HG02970 (cell line): ENCODE data around the gene SUSD6.
"Not testable (repeated sequence)": the region's sequence is repeated elsewhere in the genome, so short reads cannot be mapped to it uniquely, and the experiment has no call there.

ENCODE experiments used
- ATAC-seq: cut with Tn5 transposase; IDR thresholded peaks from one replicate; pipeline ENCODE4 v1.9.1; 2021; ENCODE audit warnings: mild to moderate bottlenecking, moderate library complexity, moderate number of reproducible peaks; ENCODE audit not compliant: unreplicated experiment, low FRiP score

The SUSD6 gene

DNA sequence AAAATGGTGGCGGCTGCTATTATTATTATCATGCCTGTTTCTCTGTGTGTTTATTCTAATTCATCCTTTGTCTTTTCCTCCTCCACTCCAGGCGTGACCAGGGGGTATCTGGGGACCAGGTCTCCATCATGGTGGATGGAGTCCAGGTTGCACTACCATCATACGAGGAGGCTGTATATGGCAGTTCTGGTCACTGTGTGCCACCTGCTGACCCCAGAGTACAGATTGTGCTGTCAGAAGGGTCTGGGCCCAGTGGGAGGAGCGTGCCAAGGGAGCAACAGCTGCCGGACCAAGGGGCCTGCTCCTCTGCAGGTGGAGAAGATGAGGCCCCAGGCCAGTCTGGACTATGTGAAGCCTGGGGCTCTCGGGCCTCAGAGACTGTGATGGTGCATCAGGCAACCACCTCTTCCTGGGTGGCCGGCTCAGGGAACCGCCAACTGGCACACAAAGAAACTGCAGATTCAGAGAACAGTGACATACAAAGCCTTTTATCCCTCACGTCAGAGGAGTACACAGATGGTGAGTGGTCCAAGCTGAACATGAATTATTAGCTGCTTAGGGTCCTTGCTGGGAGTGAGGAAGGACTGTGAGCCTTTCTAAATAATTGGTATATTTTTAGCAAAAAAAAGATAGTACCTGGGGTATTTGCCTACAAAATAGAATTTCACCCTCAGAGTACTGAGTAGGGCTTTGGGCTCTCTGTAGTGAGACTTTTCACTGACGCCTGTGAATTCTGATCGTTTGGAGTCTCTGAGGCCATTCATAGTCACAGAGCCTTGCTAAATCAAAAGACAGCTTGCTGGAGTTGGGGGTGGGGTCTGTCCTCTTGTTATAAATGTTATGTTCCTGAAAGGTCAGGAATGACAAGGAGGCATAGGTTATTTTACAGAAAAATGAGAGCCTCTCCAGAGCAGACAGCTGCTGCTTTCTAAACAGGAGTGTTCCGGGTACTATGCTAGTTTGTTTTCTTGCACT lies 97.5 kb downstream of the SUSD6 start:
- no peak for ATAC-seq

DNA sequence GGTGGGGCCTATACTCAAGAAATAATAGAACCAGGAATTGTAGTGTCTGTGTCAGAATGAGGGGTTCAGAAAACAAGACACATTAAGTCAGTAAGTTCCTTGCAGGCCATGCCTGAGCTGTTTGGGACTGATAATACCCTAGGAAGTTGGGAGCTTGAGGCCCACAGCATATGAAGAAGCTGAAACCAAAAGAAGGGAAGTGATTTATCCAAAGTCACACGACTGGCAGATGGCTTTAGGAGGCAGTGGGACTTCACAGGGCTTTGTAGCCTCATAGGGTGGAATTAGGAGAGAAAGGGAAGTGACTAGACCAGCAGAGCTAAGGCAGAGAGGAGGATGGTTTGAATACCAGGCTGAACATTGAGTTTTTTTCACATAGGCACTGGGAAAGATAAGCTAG lies 99.0 kb downstream of the SUSD6 start:
- ATAC-seq, result no peak

DNA sequence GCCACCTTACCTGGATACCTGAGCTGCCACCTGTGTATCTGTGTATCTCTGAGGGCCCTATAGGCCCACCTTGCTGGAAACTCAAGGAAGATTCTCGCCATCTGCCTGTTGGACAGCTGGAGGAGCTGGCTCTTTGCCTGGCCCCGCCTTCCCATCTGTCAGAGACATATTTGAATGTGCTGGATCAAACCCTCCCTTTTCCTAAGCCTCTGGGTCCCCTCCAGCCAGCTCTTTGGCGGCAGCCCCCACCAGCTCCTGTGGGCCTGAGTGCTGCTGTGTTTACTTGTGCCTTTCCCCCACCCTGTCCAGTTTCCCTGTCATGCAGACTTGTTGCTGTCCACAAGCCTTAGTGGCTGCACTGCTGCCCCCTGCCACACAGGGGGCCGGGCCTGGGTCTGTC lies 99.7 kb downstream of the SUSD6 start:
- no peak for ATAC-seq

DNA sequence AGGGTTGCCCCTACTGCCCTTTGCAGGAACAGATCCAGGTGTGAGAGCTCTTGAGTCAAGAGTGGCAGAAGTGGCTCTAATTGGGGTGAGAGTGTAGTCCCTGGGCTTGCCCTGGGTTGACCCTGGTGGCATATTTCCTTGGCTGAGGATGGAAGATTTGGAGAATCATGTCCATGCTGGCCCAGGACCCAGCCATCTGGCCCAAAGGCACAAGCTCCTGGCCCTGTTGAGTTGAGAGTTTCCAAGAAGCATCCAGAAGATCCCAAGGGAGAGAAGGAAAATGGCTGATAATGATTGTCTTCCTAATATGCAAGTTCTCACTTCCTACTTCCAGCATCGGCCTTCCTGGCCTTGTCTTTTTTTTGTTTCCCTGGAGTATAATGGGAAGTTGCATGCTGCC lies 100.1 kb downstream of the SUSD6 start:
- ATAC-seq, result no peak

DNA sequence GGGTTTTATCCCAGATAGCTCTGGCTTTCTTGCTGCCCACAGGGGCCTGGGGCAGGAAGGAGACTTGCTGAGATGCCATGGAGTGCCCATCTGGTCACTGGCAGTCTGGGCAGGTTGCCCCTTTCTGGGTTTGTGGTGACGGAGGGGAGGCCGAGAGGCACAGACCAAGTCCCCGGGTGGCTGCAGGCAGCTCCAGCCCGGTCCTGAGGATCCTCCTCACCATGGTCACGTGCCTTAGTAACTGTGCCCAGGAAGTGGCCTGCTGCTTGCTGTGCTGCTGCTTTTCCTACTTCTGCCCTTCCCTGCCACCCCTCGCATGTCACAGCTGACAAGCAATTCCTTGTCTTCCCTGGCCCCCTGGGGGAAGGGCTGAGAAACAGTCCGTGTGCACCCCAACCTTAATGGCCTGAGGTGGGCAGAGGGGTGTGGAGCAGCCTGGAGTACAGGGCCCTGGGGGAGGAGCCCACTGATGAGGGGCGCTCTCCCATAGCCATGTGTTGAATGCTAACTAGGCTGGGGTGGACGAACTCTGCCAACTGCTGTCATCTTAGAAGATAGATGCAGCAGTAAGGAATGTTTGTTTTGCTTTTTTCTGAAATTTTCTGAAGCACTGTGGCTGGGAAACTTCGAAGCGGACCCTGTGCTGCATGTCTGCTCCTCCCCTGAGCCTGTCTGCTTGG lies 100.6 kb downstream of the SUSD6 start:
- no peak for ATAC-seq

DNA sequence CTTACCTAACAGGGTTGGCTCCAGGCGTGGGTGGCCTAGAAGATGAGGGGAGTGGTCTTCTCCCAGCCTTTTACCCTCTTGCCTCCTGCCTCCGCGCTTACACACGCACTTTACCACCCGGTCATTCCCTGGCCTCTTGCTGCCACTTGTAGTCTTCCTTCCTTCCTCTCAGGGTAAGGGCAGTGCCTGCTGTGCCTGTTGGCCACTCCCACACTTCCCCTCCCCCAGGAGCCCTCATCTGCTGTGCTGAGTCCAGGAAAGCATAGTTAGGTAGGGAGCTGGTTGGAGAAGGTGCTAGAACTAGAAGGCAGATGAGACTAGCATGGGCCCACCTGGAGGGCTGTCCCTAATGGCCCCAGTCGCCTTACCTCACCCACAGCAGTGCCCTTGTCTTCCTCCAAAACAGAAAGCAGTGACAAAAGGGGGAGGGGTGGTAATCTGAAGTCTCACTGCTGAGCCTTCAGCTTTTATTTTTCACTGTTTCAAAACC lies 101.2 kb downstream of the SUSD6 start:
- no peak for ATAC-seq

DNA sequence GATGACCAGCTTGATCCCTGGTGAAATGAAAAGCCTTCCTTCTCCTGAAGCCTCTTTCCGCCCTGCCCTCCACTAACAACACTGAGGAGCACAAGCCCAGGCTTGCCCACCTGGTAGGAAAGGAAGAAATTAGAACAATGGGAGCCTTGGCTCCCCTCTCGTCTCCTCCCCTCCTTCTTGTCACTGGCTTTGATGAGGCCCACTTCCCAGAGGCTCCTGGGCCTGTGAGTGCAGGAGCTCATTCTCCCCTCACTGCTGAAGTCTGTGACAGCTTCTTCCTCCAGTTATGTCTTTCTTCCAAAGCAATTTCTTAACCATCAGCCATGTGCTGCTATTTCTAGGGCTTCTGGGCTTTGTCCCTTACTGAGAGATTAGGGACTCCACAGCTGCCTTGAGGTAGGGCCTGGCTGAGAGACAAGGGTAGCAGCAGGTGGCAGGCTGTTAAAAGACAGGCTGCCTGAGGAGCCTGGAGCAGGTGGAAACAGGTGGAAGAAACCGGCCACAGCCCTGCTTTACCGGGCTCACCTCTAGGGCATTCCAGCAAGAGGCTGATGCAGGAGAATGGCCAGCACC lies 101.9 kb downstream of the SUSD6 start:
- no peak for ATAC-seq

DNA sequence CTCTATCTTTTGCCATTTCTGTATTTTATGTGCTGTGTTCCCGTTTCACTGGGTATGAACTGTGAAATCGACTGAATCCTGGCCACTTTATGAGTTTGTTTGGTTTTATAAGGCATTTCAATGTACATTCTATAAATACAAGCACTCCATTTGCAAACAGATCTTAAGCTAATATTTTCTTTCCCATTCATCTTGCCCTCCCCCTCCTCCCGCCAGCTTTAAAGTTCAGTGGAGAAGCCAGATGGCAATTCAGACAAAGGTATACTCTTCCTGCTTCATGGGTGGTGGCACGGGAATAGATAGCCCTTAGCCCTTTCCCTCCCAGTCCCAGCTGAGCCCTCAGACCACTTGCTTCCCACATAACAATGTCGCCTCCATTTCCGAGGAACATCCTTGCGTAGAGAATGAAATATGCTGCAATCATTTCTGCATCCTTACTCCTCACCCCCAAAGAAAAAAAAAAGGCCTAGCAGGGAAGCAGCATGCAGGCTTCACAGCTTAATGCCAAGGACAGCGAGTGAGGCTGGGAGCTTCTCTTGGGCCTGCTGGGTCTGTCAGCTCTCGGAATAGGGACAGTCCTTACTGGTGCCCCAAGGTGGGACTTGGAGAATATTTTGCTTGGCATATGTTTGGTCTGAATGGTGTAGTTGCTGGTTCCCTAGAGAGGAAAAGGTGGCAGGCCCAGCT lies 102.7 kb downstream of the SUSD6 start:
- no peak for ATAC-seq

DNA sequence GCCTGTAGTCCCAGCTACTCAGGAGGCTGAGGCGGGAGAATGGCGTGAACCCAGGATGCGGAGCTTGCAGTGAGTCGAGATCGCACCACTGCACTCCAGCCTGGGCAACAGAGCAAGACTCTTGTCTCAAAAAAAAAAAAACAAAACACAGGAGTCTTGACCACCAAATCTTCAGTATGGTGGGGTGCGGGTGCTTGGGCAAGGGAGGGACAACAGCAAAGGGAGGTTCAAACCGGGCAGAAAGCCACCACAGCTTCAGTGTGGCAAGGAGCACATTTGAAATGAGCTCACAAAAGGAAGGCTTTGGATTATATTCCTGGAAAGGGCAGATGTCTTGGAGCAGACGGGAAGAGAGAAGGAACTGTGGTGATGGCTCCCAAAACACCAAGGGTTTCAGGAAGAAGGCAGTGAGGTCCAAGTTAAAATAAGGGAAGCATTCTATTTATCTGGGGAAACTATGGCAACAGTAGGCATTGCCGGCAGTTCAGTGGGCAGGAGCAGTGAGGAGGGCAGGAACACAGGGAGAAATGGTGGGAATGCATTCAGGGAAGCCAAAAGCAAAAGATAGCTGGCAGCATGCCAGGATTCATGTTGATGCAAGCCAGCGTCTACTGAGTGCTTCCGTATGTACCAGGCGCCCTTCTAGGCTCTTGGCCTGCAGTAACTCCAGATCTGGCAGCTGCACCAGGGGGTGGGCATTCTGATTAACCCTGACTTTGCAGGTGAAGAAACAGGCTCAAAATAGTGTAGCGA lies 104.5 kb downstream of the SUSD6 start:
- ATAC-seq, result no peak

DNA sequence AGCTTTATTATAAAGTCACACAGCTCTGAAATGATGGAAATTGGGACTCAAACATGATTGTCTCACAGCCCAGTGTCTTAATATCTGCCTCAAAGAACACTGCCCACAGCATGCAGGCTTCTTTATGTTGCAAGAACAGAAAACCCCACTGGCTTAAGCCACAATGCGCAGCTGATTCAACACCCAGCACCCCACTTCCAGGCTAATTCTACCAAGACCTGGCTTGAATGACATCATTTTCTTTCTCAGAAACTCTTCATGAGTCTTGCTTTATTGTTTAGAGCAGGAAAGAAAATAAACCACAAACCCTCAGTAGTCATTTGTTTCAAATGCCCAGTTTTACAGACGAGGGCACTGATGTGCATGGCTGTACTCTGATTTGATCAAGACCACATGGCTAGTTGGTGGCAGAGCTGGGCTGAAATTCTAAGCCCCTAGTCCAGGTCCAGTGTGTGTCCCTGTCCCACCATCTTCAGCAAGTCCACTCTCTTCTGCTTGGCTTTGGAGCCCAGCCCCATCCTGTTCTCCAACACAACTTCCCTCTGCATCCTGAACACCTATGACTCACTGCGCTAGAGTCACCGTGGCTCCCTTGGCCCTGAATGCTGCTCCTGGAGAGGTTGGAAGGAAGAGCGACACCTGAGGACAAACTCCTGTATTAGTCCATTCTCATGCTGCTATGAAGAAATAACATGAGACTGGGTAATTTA lies 105.2 kb downstream of the SUSD6 start:
- ATAC-seq, result no peak

DNA sequence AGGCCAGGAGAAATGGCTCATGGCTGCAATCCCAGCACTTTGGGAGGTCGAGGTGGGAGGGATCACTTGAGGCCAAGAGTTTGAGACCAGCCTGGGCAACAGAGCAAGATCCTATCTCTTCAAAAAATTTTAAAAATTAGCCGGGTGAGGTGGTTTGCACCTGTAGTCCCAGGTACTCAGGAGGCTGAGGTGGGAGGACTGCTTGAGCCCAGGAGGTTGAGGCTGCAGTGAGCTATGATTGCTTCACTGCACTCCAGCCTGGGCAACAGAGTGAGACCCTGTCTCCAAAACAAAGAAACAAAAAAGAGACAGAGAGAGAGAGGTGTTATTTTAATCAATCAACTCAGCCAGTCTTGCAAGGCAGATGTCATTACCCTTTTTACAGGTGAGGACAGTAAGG lies 107.2 kb downstream of the SUSD6 start:
- not testable (repeated sequence) for ATAC-seq

DNA sequence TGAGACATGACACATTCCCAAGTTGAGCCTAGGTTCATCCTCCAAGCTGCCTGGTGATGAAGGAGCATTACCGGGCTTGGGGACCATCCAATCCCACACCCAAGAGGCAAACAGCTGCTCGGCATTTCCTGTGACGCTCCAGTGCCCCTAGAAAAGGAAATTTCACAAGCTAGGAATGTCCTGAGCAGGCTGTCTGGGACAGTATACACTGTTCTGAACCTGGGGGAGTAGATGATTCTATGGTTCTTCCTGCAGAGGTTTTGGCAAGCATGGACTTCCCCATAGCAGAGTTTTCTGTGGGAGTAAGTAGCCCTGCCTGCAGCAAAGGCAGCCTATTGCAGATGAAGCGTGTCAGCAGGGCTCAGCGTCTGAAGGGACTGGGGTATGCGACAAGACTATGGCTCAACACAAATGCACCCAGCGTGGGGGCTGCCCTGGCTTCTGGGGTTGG lies 108.1 kb downstream of the SUSD6 start:
- ATAC-seq, result no peak

DNA sequence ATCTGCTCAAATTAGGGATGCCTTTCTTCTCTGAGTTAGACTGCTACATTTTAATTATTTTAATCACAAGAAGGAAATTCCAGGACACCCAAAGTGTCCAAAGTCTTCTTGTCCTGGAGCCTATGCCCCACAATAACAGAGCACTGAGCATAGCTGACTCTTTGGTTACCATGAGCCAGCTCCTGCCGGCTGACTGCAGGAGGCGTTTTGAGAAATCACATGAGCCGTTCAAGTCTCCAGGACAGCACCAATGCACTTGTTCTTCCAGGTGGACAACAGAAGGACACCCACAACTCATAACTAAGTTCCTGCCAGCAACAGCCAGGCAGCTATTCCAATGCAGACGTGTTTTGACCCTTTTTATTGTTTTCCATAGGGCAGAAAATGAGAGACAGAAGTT lies 109.5 kb downstream of the SUSD6 start:
- no peak for ATAC-seq

DNA sequence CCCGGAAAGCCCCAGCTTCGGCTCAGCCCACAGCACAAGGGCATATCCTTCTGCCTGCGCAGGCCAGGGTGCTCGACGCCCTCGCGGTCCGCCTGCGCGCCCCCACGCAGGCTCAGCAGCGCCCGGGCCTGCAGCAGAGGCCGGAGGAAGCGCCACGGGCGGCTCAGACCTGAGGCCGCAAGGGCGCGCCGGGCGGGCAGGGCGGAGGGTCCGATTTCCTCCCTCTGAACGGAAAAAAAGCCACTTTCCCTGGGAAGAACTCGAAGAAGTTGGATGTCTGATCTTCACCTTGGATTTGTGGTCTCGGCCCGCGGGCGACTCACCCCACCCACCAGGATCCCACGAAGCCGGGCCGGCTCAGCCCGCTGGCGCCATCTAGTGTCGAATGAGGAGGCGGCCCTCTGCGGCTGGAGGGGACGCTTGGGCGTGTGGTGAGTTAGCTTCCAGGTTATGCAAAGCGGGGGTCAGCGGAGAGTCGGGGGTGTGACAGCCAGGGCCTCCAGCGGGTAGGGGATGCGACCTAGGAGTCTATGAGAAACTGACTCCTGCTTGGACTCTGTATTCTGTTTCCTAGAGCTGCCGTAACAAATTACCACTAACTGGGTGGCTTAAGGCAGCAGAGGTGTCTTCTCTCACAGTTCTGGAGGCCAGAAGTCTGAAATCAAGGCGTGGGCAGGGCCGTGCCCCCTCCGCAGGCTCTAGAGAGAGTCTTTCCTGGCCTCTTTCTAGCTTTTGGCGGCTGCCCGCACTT lies 115.5 kb downstream of the SUSD6 start:
- ATAC-seq, result peak; percentile 88

DNA sequence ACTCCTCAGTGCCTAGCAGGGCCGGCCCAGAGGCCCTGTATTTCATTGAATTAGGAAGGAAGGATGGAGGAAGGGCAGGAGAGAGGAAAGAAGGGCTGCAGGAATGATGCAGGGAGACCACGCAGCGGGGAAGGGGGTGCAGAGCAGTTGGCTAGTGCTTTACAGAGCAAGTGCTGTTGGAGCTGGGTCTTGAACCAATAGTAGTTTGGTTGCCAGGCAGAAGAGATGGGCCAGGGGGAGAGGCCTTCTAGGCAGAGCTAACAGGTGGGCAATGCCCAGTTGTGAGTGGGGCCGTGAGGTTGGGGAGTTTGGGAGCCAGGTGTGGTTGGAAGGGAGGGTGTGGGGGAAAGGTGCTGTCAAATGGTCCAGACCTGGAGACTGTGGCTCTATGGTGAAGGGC lies 116.5 kb downstream of the SUSD6 start:
- no peak for ATAC-seq

DNA sequence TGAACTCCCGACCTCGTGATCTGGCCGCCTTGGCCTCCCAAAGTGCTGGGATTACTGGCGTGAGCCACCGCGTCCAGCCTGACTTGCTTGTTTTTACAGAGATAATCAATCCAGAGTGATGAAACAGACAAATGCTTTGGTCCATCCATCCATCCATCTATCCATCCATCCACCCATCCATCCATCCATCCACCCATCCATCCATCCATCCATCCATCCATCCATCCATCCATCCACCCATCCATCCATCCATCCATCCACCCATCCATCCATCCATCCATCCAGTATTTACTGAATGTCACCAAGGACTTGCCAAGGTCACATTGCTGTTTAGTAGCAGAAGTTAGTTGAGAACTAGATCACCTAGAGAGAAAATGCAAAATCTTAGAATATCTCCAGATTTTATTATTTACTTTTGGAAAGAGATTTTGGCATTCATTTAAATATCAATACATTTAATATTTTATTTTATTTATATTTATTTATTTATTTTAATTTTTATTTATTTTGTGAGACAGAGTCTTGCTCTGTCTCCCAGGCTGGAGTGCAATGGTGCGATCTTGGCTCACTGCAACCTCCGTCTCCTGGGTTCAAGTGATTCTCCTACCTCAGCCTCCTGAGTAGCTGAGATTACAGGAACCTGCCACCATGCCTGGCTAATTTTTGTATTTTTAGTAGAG lies 120.7 kb downstream of the SUSD6 start:
- ATAC-seq, result not testable (repeated sequence)

DNA sequence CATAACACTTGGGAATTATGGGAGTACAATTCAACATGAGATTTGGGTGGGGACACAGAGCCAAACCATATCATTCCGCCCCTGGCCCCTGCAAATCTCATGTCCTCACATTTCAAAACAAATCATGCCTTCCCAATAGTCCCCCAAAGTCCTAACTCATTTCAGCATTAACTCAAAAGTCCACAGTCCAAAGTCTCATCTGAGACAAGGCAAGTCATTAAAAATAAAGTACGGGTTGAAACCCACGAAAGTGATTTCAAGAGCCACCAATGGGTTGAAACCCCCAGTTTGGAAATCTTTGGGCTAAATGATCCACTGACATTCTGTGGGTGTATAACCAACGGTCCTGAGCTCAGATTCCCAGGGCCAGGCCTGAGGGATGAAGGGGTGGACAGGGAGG lies 125.0 kb downstream of the SUSD6 start:
- not testable (repeated sequence) for ATAC-seq

DNA sequence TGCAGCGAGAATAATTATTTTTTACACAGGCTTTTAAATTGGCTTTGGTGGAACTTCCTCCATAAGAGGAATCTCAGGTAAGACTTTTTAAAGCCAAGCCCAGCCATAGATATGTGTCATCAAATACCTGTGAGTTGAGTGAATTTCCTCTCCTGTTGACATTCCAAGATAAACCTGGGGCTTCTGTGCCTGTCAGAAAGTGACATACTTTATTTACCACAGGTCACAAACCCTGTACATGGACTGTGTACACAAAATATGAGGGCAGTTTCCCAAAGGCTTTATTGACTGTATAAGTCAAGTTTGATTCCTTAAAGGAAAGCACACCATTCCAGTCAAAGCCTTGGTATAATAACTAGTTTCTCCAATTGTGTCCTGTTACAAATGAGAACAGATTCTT lies 129.7 kb downstream of the SUSD6 start:
- ATAC-seq, result no peak
